Glomerular endothelial cell (primary cell): ENCODE results near the gene DNAAF2. TPM values are rescaled to one million over a fixed set of nuclear protein-coding genes. Genes with fewer than 3 reads are reported as not detected.
"Not testable (repeated sequence)": the region's sequence is repeated elsewhere in the genome, so short reads cannot be mapped to it uniquely, and the experiment has no call there.

Source experiments
- DNase-seq: peaks from one replicate; pipeline ENCODE4 v3.0.0-alpha.2; 2011; ENCODE audit warnings: low read depth, low spot score; ENCODE audit errors: extremely low read depth
- total RNA-seq: library from RNA; depleted of rRNA; stranded (reverse); fragments of >200 nt; gene quantifications from 2 replicates; pipeline ENCODE4 v1.2.3, GENCODE V29; 2015

DNAAF2 gene
- total RNA-seq, 1 donor from 2014 or later: 9.4 TPM

DNA sequence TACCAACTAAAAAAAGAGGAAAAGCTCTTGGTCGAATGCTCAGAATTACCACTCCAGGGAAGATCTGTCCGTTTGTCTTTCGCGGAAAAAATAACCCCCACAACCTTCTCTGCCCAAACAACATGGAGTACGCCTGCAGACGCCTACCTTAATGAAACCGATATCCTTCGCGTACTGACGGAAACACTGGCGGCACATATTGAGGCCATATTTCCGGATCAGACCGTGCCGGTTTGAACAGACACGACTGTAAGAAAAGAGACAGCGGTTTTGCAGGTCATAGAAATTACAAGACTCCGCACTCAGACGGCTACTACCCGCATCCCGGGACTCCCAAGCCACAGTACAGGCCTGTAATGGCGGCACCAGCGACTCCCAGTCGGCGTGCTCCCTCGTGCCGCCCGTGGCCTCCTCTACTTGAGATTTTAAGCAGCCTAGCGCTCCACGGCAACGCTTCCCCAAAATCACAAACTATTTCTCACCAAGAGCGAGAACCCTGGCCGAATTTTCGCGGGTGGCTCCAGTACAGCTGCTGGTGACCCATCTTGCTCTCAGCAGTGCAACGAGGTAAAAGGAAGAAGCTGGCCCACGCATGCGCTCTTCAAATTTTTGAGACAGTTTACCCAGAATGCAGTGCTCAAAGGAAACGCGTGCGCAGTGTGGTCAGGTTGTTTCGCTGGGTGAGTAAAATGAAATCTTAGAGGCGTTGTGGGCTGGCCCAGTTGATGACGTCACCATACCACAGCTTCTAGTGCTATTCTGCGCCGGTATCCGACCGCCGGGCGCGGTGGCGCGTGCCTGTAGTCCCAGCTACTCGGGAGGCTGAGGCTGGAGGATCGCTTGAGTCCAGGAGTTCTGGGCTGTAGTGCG lies 49.0 kb downstream of the DNAAF2 start, which contains the start of gene RPS29:
RPS29 (minus strand) TSS at position 578 of the 870 bp plus-strand sequence; CDS start at position 544, 34 bp downstream.
- DNase-seq: peak; percentile 98

GRCh38 chr14:49584981-49585640 lies 49.9 kb downstream of the DNAAF2 start:
- DNase-seq: not testable (repeated sequence)

- no peak for DNase-seq
Observed at GRCh38 chr14:49584058-49584457, 51.0 kb downstream of the DNAAF2 start.

GRCh38 chr14:49583629-49584028 lies 51.4 kb downstream of the DNAAF2 start:
- DNase-seq: no peak

DNA sequence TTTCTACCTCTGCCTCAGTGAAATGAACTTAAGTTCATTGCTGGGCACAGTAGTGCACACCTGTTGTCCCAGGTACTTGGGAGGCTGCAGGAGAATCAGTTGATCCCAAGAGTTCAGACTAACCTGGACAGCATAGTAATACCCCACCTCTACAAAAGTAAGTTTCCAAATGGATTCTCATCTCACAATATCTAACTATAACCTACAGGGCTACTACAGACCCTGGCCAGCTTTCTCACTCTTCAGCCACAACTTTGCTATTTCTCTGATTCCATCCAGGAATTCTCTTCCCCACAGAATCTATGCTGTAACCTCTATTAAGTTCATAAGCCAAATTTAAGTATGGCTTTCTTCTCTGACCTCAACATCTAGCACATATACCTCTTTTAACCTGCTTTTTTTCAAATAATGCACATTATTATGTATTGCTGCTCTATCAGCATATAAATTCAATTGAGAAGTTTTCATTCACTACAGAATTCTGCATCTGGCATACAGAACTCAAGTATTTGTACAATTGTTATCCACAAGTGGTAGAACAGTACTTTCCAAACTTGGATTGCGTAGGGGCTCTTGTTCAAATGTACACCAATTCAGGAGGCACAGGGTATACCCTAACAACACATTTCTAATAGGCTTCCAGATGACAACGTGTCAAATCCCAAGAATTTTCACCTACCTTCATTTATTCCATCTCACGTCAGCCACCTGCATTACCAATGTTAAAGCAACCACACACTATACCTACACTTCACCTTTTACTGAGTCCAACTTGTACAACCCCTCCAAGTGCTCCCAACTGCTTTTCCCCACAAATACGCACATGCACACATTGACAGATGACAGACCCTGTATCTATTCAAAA lies 52.7 kb downstream of the DNAAF2 start:
- no peak for DNase-seq

DNA sequence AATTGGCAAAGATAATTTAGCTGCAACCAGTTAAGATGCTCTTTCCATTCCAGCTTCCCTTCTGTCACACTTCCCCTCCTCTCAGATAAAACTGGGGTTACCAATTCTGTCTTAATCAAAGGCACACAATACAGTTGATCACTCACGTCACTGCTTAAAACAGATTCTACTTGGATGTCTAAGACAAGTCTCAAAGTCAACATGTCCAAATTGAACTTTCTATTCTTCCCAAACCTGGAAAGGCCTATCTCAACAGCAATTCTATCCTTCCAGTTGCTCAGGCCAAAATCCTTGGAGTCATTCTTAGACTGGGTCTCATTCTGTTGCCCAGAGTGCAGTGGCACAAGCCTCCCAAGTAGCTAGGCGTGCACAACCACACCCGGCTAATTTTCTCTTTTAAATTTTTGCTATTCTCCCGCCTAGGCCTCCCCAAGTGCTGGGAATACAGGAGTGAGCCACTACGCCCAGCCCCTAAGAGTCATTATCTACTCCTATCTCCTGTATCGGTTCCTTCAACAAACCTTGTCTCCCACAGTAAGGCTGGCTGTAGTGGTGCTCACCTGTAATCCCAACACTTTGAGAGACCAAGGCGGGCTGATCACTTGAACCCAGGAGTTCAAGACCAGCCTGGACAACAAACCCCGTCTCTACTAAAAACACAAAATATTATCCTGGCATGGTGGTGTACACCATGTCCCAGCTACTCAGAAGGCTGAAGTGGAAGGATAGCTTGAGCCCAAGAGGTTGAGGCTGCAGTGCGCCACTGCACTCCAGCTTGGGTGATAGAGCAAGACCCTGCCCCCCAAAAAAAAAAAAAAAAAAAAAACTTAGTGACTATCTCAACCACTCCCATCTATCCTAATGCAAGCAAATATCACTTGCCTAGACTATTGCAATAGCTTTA lies 53.6 kb downstream of the DNAAF2 start:
- DNase-seq: no peak

GRCh38 chr14:49579841-49580240 lies 55.2 kb downstream of the DNAAF2 start:
- no peak for DNase-seq

DNA sequence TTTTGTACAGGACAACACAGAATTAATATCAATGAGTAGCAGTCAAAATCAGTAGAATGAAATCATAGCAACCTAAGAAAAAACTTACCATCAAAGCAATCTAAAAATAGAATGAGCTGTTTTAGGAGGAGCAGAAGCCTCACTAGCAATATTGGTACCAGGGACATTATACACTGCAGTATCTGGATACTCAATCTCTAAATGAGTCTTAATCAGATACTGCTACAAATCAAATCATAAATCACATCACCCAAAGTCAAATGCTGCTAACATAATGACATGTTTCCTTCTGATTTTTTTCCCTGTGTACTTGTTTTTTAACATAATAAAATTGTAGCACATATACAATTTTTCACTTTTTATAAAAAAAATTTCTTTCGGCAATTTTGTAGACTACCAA lies 56.9 kb downstream of the DNAAF2 start:
- DNase-seq: no peak

Other genes starting within 250 kb of the DNAAF2 start
- 3,628 and 10,312 TPM in 2 replicates for gene RPS29, start 48.9 kb downstream of the DNAAF2 start, total RNA-seq
- gene LRR1, start 36.3 kb downstream of the DNAAF2 start, total RNA-seq: 8.3 and 9.4 TPM in 2 replicates
- gene RPL36AL, start 14.6 kb downstream of the DNAAF2 start, total RNA-seq: 203 and 224 TPM in 2 replicates
- gene MGAT2, start 14.4 kb downstream of the DNAAF2 start, total RNA-seq: 69.7 and 71.0 TPM in 2 replicates
- 8.0 and 8.1 TPM in 2 replicates for gene POLE2, start 53.0 kb upstream of the DNAAF2 start, total RNA-seq
- gene KLHDC1, start 57.9 kb upstream of the DNAAF2 start, total RNA-seq: 0.82 and 1.3 TPM in 2 replicates
- 28.6 and 37.8 TPM in 2 replicates for gene KLHDC2, start 132.9 kb upstream of the DNAAF2 start, total RNA-seq
- 25.1 and 59.4 TPM in 2 replicates for gene NEMF, start 217.5 kb upstream of the DNAAF2 start, total RNA-seq